ENCODE results near the gene TGFBI.

TGFBI gene

DNA sequence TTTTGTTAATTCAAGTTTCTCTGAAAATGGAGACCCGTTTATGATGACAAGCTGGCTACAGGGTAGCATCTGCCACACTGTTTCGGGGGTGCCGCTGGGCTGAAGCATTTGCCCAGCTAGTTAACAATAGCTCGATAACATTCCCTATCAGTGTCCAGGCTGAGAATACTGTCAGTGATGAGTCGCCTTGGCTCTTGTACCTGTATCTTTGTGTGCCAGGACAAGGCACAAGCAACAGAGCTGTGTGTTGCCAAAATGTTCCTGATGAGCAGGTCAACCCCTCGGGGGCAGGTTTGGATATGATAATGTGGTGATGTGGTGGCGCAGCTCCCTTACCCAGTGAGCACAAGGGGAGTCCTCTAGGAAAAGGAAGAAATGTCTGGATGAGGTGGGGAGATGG, 7.0 kb downstream of the TGFBI start:
- no peak for TF ChIP-seq POLR2AphosphoS5 (IDR thresholded peaks at IDR 0.05; ENCODE audit: low read depth, low read length)

DNA sequence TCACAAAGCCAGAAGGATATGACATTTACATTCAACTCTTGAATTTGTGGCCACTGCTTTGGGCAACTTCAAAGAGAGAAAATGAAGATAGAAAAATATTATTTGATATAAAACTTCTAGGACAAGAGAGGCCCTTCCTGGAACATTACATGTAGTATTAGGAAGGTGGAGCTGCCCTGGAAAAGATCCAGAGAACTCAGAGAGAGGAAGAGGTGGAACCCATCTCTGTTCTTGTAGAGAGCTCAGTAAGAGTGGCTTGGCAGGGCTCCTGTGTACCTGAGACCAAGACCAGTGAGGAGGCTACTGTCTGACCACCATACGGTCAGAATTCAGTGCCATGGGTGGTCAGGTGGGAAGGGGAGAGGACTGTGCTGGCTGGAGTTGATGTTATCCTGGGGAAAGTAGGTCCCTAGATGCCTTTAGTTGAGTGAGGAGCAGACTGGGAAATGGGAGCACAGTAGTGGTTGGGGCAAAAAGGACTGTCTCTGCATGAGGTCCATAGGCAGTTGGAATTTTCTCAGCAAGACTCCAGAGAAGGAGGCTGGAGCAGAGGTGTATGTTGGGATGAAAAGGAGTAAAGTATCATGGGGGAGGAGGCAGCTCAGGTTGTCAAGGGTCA, 7.6 kb downstream of the TGFBI start:
- TF ChIP-seq SIN3A (IDR thresholded peaks at IDR 0.05; ENCODE audit: borderline replicate concordance, insufficient read depth, low read length) (no peak), FOXP2 (optimal IDR thresholded peaks at IDR 0.05; ENCODE audit: borderline replicate concordance, extremely low read depth, extremely low read length, insufficient read depth) (no peak), TAF1 (IDR thresholded peaks at IDR 0.05; ENCODE audit: borderline replicate concordance, insufficient read depth, low read length) (no peak), POLR2AphosphoS5 (IDR thresholded peaks at IDR 0.05; ENCODE audit: low read depth, low read length) (no peak)
- TF ChIP-seq, protein P1, sequence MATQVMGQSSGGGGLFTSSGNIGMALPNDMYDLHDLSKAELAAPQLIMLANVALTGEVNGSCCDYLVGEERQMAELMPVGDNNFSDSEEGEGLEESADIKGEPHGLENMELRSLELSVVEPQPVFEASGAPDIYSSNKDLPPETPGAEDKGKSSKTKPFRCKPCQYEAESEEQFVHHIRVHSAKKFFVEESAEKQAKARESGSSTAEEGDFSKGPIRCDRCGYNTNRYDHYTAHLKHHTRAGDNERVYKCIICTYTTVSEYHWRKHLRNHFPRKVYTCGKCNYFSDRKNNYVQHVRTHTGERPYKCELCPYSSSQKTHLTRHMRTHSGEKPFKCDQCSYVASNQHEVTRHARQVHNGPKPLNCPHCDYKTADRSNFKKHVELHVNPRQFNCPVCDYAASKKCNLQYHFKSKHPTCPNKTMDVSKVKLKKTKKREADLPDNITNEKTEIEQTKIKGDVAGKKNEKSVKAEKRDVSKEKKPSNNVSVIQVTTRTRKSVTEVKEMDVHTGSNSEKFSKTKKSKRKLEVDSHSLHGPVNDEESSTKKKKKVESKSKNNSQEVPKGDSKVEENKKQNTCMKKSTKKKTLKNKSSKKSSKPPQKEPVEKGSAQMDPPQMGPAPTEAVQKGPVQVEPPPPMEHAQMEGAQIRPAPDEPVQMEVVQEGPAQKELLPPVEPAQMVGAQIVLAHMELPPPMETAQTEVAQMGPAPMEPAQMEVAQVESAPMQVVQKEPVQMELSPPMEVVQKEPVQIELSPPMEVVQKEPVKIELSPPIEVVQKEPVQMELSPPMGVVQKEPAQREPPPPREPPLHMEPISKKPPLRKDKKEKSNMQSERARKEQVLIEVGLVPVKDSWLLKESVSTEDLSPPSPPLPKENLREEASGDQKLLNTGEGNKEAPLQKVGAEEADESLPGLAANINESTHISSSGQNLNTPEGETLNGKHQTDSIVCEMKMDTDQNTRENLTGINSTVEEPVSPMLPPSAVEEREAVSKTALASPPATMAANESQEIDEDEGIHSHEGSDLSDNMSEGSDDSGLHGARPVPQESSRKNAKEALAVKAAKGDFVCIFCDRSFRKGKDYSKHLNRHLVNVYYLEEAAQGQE (IDR thresholded peaks at IDR 0.05; ENCODE audit: insufficient read depth in 1 of 2, low read depth in 2 of 2, low read length in 2 of 2), result no peak

DNA sequence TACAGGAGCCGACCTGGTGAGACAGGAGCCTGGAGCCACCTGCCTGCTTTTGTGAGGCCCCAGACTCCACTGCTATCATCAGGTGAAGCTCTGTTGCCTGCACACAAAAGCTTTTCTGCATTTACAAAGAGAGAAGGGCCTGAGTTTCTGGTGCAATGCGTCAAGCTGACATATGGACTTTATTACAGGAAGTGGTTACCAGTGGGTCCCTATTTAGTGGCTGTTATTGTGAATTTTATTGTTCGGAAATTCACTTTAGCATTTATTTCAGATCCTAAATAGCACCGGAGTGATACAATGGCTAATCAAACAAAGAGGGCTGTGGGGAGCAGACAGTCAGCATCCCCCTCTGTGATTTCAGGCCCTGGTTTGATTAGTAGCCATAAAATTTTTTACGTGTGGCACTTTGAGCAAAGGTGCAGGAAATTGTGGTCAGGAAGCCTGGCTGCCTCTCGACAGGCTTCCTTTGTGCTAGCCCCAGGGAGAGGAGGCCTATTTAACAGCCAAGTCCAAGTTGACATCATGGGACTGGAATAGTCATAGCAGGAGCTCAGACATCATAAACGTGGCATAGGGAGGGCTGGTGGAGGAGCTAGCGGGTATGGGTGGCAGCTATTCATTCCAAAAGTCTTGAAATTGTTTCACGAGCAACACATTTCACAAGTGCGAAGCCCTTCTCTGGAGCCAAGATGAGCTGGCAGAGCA, 8.4 kb downstream of the TGFBI start:
- no peak for TF ChIP-seq FOXP2 (optimal IDR thresholded peaks at IDR 0.05; ENCODE audit: borderline replicate concordance, extremely low read depth, extremely low read length, insufficient read depth)
- TF ChIP-seq SIN3A (IDR thresholded peaks at IDR 0.05; ENCODE audit: borderline replicate concordance, insufficient read depth, low read length), result no peak
- TF ChIP-seq, protein P1 (IDR thresholded peaks at IDR 0.05; ENCODE audit: insufficient read depth in 1 of 2, low read depth in 2 of 2, low read length in 2 of 2), result no peak
- no peak for TF ChIP-seq POLR2AphosphoS5 (IDR thresholded peaks at IDR 0.05; ENCODE audit: low read depth, low read length)
- no peak for TF ChIP-seq TAF1 (IDR thresholded peaks at IDR 0.05; ENCODE audit: borderline replicate concordance, insufficient read depth, low read length)

DNA sequence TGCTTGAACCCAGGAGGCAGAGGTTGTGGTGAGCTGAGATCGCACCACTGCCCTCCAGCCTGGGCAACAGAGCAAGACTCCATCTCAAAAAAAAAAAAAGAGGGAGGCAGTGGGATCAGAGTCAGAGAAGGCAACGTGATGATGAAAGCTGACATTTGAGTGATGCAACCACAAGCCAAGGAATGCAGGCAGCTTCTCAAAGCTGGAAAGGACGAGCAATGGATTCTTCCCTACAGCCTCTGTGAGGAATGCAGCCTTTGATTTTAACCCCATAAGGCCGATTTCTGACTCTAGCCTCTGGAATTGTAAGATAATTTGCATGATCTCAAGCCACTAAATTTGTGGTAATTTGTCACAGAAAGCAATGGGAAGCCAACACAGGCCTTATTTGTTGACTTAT, 9.8 kb downstream of the TGFBI start:
- TF ChIP-seq FOXP2 (optimal IDR thresholded peaks at IDR 0.05; ENCODE audit: borderline replicate concordance, extremely low read depth, extremely low read length, insufficient read depth) (no peak), POLR2AphosphoS5 (IDR thresholded peaks at IDR 0.05; ENCODE audit: low read depth, low read length) (no peak), SIN3A (IDR thresholded peaks at IDR 0.05; ENCODE audit: borderline replicate concordance, insufficient read depth, low read length) (no peak), TAF1 (IDR thresholded peaks at IDR 0.05; ENCODE audit: borderline replicate concordance, insufficient read depth, low read length) (no peak)
- TF ChIP-seq, protein P1 (IDR thresholded peaks at IDR 0.05; ENCODE audit: insufficient read depth in 1 of 2, low read depth in 2 of 2, low read length in 2 of 2), result no peak

DNA sequence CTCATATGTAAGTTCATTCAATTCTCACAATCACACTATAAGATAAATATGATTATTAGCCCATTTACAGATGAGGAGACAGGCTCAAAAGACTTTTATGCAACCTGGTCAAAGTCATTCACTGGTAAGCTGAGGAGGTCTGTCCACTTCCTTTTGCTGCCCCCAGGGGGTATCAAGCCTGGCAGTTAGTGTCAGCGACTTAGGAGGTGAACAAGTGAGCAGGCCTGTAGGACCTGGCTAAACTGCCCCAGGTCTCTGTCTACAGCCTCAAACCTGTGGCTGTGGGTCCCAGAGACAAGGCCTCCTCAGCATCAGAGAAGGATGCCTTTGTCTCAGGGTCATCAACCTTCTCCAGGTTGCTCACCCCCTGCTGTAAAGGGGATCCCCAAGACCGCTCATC, 10.4 kb downstream of the TGFBI start:
- TF ChIP-seq POLR2AphosphoS5 (IDR thresholded peaks at IDR 0.05; ENCODE audit: low read depth, low read length), result no peak
- no peak for TF ChIP-seq SIN3A (IDR thresholded peaks at IDR 0.05; ENCODE audit: borderline replicate concordance, insufficient read depth, low read length)
- TF ChIP-seq, protein P1 (IDR thresholded peaks at IDR 0.05; ENCODE audit: insufficient read depth in 1 of 2, low read depth in 2 of 2, low read length in 2 of 2), result no peak
- no peak for TF ChIP-seq TAF1 (IDR thresholded peaks at IDR 0.05; ENCODE audit: borderline replicate concordance, insufficient read depth, low read length)
- no peak for TF ChIP-seq FOXP2 (optimal IDR thresholded peaks at IDR 0.05; ENCODE audit: borderline replicate concordance, extremely low read depth, extremely low read length, insufficient read depth)
